CD4-positive, CD25-positive, alpha-beta regulatory T cell (primary cell): Measurements from ENCODE around the gene AKR1B1. TPM values are rescaled to one million over a fixed set of nuclear protein-coding genes. Genes with fewer than 3 reads are reported as not detected.

Source experiments
- ATAC-seq, 2 donors: fragments of 150-1000 bp; cut with Tn5 transposase; one replicate each; pipeline ENCODE4 v1.10.0; 2021; ENCODE audit warnings: low read depth in 2 of 2, moderate number of reproducible peaks in 2 of 2, moderate library complexity in 1 of 2
- DNase-seq, 3 donors: peaks; one replicate each; pipeline versions ENCODE4 v3.0.0 to v3.0.0-alpha.2; 2012 to 2022; ENCODE audit warnings: mixed read lengths in 1 of 3
- H3K27ac ChIP-seq: one replicate; pipeline ENCODE4 v1.7.0; 2013; ENCODE audit warnings: mild to moderate bottlenecking, low read length; ENCODE audit not compliant: insufficient read depth, poor library complexity, severe bottlenecking
- H3K27me3 ChIP-seq: one replicate; pipeline ENCODE4 v1.7.0; 2013; ENCODE audit warnings: low read length; ENCODE audit not compliant: control insufficient read depth, insufficient read depth
- H3K36me3 ChIP-seq: one replicate; pipeline ENCODE4 v1.7.0; 2013; ENCODE audit warnings: mild to moderate bottlenecking, low read length, moderate library complexity; ENCODE audit not compliant: control insufficient read depth, insufficient read depth
- H3K4me1 ChIP-seq: 2 replicates; pipeline ENCODE4 v1.7.0; 2013; ENCODE audit warnings: mild to moderate bottlenecking, low read length; ENCODE audit not compliant: insufficient read depth, control insufficient read depth, poor library complexity, severe bottlenecking
- H3K4me3 ChIP-seq: one replicate; pipeline ENCODE4 v1.7.0; 2013; ENCODE audit warnings: low read depth, mild to moderate bottlenecking, low read length, moderate library complexity
- H3K9me3 ChIP-seq, 2 experiments: 1 replicate in 1 of 2; 2 replicates in 1 of 2; pipeline ENCODE4 v1.7.0; 2013; ENCODE audit warnings: low read length in 2 of 2, mild to moderate bottlenecking in 1 of 2, moderate library complexity in 1 of 2; ENCODE audit not compliant: control insufficient read depth in 2 of 2
- H3K27ac Mint-ChIP-seq, 3 donors: one replicate each; pipeline ENCODE4 v1.8.0; 2020 to 2022; ENCODE audit warnings: mild to moderate bottlenecking in 3 of 3, mixed read lengths in 3 of 3, moderate library complexity in 2 of 3
- H3K27me3 Mint-ChIP-seq: one replicate; pipeline ENCODE4 v1.8.0; 2022; ENCODE audit warnings: mild to moderate bottlenecking, mixed read lengths
- H3K36me3 Mint-ChIP-seq: one replicate; pipeline ENCODE4 v1.8.0; 2020; ENCODE audit warnings: mixed read lengths
- H3K4me1 Mint-ChIP-seq, 4 donors: one replicate each; pipeline ENCODE4 v1.8.0; 2020 to 2022; ENCODE audit warnings: mixed read lengths in 4 of 4, mild to moderate bottlenecking in 1 of 4
- H3K4me3 Mint-ChIP-seq, 4 donors: one replicate each; pipeline ENCODE4 v1.8.0; 2020 to 2022; ENCODE audit warnings: mild to moderate bottlenecking in 4 of 4, mixed read lengths in 4 of 4, moderate library complexity in 3 of 4
- H3K9me3 Mint-ChIP-seq, 7 donors: one replicate each; pipeline ENCODE4 v1.8.0; 2020 to 2022; ENCODE audit warnings: mixed read lengths in 7 of 7, mild to moderate bottlenecking in 3 of 7, moderate library complexity in 2 of 7
- polyA plus RNA-seq, 4 donors: library from polyadenylated mRNA; unstranded; fragments of 300-500 nt; fragmentation: Illumina TruSeq; gene quantifications; one replicate each; pipeline ENCODE4 v1.2.3, GENCODE V29; 2021
- total RNA-seq: library from RNA; stranded (reverse); gene quantifications from one replicate; pipeline ENCODE4 v1.2.3, GENCODE V29; 2022

Gene AKR1B1
- total and polyA plus RNA-seq, 5 donors from 2014 or later: 44.6 to 137 (median 114) TPM

GRCh38 chr7:134427896-134428295, 31.0 kb downstream of the AKR1B1 start:
- DNase-seq (no peak), ATAC-seq (no peak)
- no peaks in the 10 kb centered on the region for H3K36me3 Mint-ChIP-seq
- H3K27me3 ChIP-seq: peaks cover 3% of the 10 kb centered on the region
- peaks cover 0 to 13% (median 6%) of the 10 kb centered on the region in 4 donors for H3K4me1 Mint-ChIP-seq
- peaks cover 0 to 2% (median 0%) of the 10 kb centered on the region in 7 donors for H3K9me3 Mint-ChIP-seq
- peaks cover 5% of the 10 kb centered on the region for H3K27me3 Mint-ChIP-seq
- no peaks in the 10 kb centered on the region for H3K9me3 ChIP-seq
- H3K27ac Mint-ChIP-seq: no peak overlapping the region
- H3K36me3 ChIP-seq: no peaks in the 10 kb centered on the region
- no peak overlapping the region for H3K27ac ChIP-seq
- no peak overlapping the region for H3K4me3 Mint-ChIP-seq
- H3K4me1 ChIP-seq: peaks cover 13% of the 10 kb centered on the region
- H3K4me3 ChIP-seq: no peak overlapping the region

GRCh38 chr7:134425777-134426176, 33.1 kb downstream of the AKR1B1 start:
- peaks cover 0 to 2% (median 0%) of the 10 kb centered on the region in 7 donors for H3K9me3 Mint-ChIP-seq
- peak overlapping the region in 1 of 4 donors; percentile 20 for H3K4me3 Mint-ChIP-seq
- peaks cover 5% of the 10 kb centered on the region for H3K27me3 Mint-ChIP-seq
- H3K27me3 ChIP-seq: peaks cover 3% of the 10 kb centered on the region
- H3K36me3 Mint-ChIP-seq: no peaks in the 10 kb centered on the region
- peak overlapping the region in 1 of 3 donors; percentile 4 for H3K27ac Mint-ChIP-seq
- H3K36me3 ChIP-seq: no peaks in the 10 kb centered on the region
- no peaks in the 10 kb centered on the region for H3K4me1 ChIP-seq
- no peak overlapping the region for H3K27ac ChIP-seq
- no peaks in the 10 kb centered on the region for H3K4me1 Mint-ChIP-seq
- DNase-seq (no peak), ATAC-seq (no peak)
- no peak overlapping the region for H3K4me3 ChIP-seq
- no peaks in the 10 kb centered on the region for H3K9me3 ChIP-seq

GRCh38 chr7:134422638-134423037, 36.3 kb downstream of the AKR1B1 start:
- H3K27ac Mint-ChIP-seq: no peak overlapping the region
- H3K4me3 Mint-ChIP-seq: no peak overlapping the region
- H3K27me3 Mint-ChIP-seq: peaks cover 5% of the 10 kb centered on the region

GRCh38 chr7:134422008-134422407, 36.9 kb downstream of the AKR1B1 start:
- ATAC-seq: no peak
- no peak overlapping the region for H3K4me3 ChIP-seq
- H3K36me3 ChIP-seq: no peaks in the 10 kb centered on the region
- Mint-ChIP-seq H3K27ac (no peak overlapping the region), H3K4me1 (no peaks in the 10 kb centered on the region), H3K9me3 (peaks cover 0 to 2% (median 0%) of the 10 kb centered on the region in 7 donors), H3K27me3 (peaks cover 5% of the 10 kb centered on the region), H3K4me3 (no peak overlapping the region), H3K36me3 (no peaks in the 10 kb centered on the region)
- H3K27ac ChIP-seq: no peak overlapping the region
- DNase-seq: no peak
- H3K27me3 ChIP-seq: peaks cover 2% of the 10 kb centered on the region
- H3K4me1 ChIP-seq: no peaks in the 10 kb centered on the region
- no peaks in the 10 kb centered on the region for H3K9me3 ChIP-seq

More at GRCh38 chr7:134422638-134423037, 36.3 kb downstream of the AKR1B1 start:
- H3K4me1 ChIP-seq: no peaks in the 10 kb centered on the region
- no peaks in the 10 kb centered on the region for H3K36me3 ChIP-seq
- no peak overlapping the region for H3K27ac ChIP-seq
- Mint-ChIP-seq H3K36me3 (no peaks in the 10 kb centered on the region), H3K9me3 (peaks cover 0 to 2% (median 0%) of the 10 kb centered on the region in 7 donors), H3K4me1 (no peaks in the 10 kb centered on the region)
- ATAC-seq (no peak), DNase-seq (no peak)
- H3K9me3 ChIP-seq: no peaks in the 10 kb centered on the region
- peaks cover 2% of the 10 kb centered on the region for H3K27me3 ChIP-seq
- no peak overlapping the region for H3K4me3 ChIP-seq

GRCh38 chr7:134420424-134421125, 38.3 kb downstream of the AKR1B1 start:
- H3K27me3 Mint-ChIP-seq: peaks cover 5% of the 10 kb centered on the region
- ATAC-seq: no peak

GRCh38 chr7:134419875-134420274, 39.0 kb downstream of the AKR1B1 start:
- Histone ChIP-seq H3K4me1 (no peaks in the 10 kb centered on the region), H3K4me3 (no peak overlapping the region), H3K9me3 (no peaks in the 10 kb centered on the region), H3K36me3 (no peaks in the 10 kb centered on the region), H3K27me3 (peaks cover 2% of the 10 kb centered on the region), H3K27ac (no peak overlapping the region)
- no peak for ATAC-seq
- Mint-ChIP-seq H3K27me3 (peaks cover 9% of the 10 kb centered on the region), H3K36me3 (no peaks in the 10 kb centered on the region), H3K27ac (no peak overlapping the region), H3K4me1 (no peaks in the 10 kb centered on the region), H3K4me3 (no peak overlapping the region), H3K9me3 (no peaks in the 10 kb centered on the region)
- DNase-seq: no peak

More at GRCh38 chr7:134420424-134421125, 38.3 kb downstream of the AKR1B1 start:
- DNase-seq: no peak
- no peaks in the 10 kb centered on the region for H3K36me3 ChIP-seq
- H3K27me3 ChIP-seq: peaks cover 2% of the 10 kb centered on the region
- no peak overlapping the region for H3K4me3 ChIP-seq
- H3K27ac ChIP-seq: no peak overlapping the region
- H3K36me3 Mint-ChIP-seq: no peaks in the 10 kb centered on the region
- H3K4me3 Mint-ChIP-seq: no peak overlapping the region
- no peaks in the 10 kb centered on the region for H3K4me1 ChIP-seq
- H3K4me1 Mint-ChIP-seq: no peaks in the 10 kb centered on the region
- H3K27ac Mint-ChIP-seq: no peak overlapping the region
- H3K9me3 ChIP-seq: no peaks in the 10 kb centered on the region
- peaks cover 0 to 2% (median 0%) of the 10 kb centered on the region in 7 donors for H3K9me3 Mint-ChIP-seq

GRCh38 chr7:134419085-134419484, 39.8 kb downstream of the AKR1B1 start:
- H3K36me3 ChIP-seq: no peaks in the 10 kb centered on the region
- ATAC-seq (no peak), DNase-seq (no peak)
- H3K27ac ChIP-seq: no peak overlapping the region
- peaks cover 0 to 2% (median 0%) of the 10 kb centered on the region in 7 donors for H3K9me3 Mint-ChIP-seq
- no peaks in the 10 kb centered on the region for H3K9me3 ChIP-seq
- no peak overlapping the region for H3K27ac Mint-ChIP-seq
- no peak overlapping the region for H3K4me3 Mint-ChIP-seq
- H3K4me1 ChIP-seq: no peaks in the 10 kb centered on the region
- H3K36me3 Mint-ChIP-seq: no peaks in the 10 kb centered on the region
- no peak overlapping the region for H3K4me3 ChIP-seq
- H3K27me3 ChIP-seq: peaks cover 2% of the 10 kb centered on the region
- peaks cover 9% of the 10 kb centered on the region for H3K27me3 Mint-ChIP-seq
- H3K4me1 Mint-ChIP-seq: no peaks in the 10 kb centered on the region

- Histone ChIP-seq H3K4me3 (no peak overlapping the region), H3K9me3 (no peaks in the 10 kb centered on the region), H3K27ac (no peak overlapping the region), H3K36me3 (no peaks in the 10 kb centered on the region), H3K27me3 (peaks cover 2% of the 10 kb centered on the region), H3K4me1 (no peaks in the 10 kb centered on the region)
- Mint-ChIP-seq H3K27ac (no peak overlapping the region), H3K4me1 (no peaks in the 10 kb centered on the region), H3K36me3 (no peaks in the 10 kb centered on the region), H3K27me3 (peaks cover 9% of the 10 kb centered on the region), H3K4me3 (no peak overlapping the region), H3K9me3 (peaks cover 0 to 2% (median 0%) of the 10 kb centered on the region in 7 donors)
- DNase-seq (no peak), ATAC-seq (no peak)
Observed at GRCh38 chr7:134415700-134416099, 43.2 kb downstream of the AKR1B1 start.
